Fibroblast of skin of abdomen (primary cell): ENCODE results near the gene GLIPR1.
A peak's percentile ranks its signal among the peaks of the same experiment; 100 is the strongest.
"Not testable (repeated sequence)": the region's sequence is repeated elsewhere in the genome, so short reads cannot be mapped to it uniquely, and the experiment has no call there.

Experiments
- DNase-seq: peaks from one replicate; pipeline ENCODE4 v3.0.0-alpha.2; 2013

The GLIPR1 gene

GRCh38 chr12:75522124-75522523 is 41.6 kb downstream of the GLIPR1 start:
- DNase-seq = not testable (repeated sequence)

- DNase-seq = no peak
Observed at GRCh38 chr12:75525263-75525662, 44.7 kb downstream of the GLIPR1 start.

GRCh38 chr12:75526655-75527511 is 46.3 kb downstream of the GLIPR1 start:
- peak; percentile 71 for DNase-seq

GRCh38 chr12:75528272-75528671 is 47.7 kb downstream of the GLIPR1 start:
- DNase-seq = no peak

- DNase-seq = no peak
Observed at GRCh38 chr12:75528692-75529091, 48.1 kb downstream of the GLIPR1 start.

- no peak for DNase-seq
Observed at GRCh38 chr12:75529316-75529715, 48.8 kb downstream of the GLIPR1 start.

GRCh38 chr12:75529826-75530225 is 49.3 kb downstream of the GLIPR1 start:
- DNase-seq = no peak

GRCh38 chr12:75533239-75533638 is 52.7 kb downstream of the GLIPR1 start:
- no peak for DNase-seq

- DNase-seq = no peak
Observed at GRCh38 chr12:75539889-75540288, 59.3 kb downstream of the GLIPR1 start.

GRCh38 chr12:75542942-75543341 is 62.4 kb downstream of the GLIPR1 start:
- no peak for DNase-seq

GRCh38 chr12:75543529-75543928 is 63.0 kb downstream of the GLIPR1 start:
- DNase-seq = no peak

- no peak for DNase-seq
Observed at GRCh38 chr12:75545636-75546035, 65.1 kb downstream of the GLIPR1 start.

GRCh38 chr12:75548879-75549278 is 68.3 kb downstream of the GLIPR1 start:
- no peak for DNase-seq

GRCh38 chr12:75549989-75550388 is 69.4 kb downstream of the GLIPR1 start:
- no peak for DNase-seq

- DNase-seq = peak; percentile 40
Observed at GRCh38 chr12:75550401-75551240, 70.1 kb downstream of the GLIPR1 start.

GRCh38 chr12:75551477-75551876 is 70.9 kb downstream of the GLIPR1 start:
- no peak for DNase-seq

GRCh38 chr12:75553398-75553797 is 72.8 kb downstream of the GLIPR1 start:
- DNase-seq = no peak
